OCI-LY3 (cell line): ENCODE data around the gene GRIK2.

ENCODE experiments used
- EZH2phosphoT487 ChIP-seq: fragments of 200-600 bp; shearing (Covaris generic); IDR thresholded peaks from 2 replicates; pipeline ENCODE4 v1.6.1; 2018; ENCODE audit warnings: antibody characterized with exemption, mixed run types, low read depth
- TF ChIP-seq, protein P1 (sequence below): fragments of 200-600, 300-600 bp; sonication (generic); IDR thresholded peaks from 2 replicates; pipeline ENCODE4 v1.5.1; 2014; ENCODE audit warnings: antibody characterized with exemption, low read length, low read depth

DNA sequence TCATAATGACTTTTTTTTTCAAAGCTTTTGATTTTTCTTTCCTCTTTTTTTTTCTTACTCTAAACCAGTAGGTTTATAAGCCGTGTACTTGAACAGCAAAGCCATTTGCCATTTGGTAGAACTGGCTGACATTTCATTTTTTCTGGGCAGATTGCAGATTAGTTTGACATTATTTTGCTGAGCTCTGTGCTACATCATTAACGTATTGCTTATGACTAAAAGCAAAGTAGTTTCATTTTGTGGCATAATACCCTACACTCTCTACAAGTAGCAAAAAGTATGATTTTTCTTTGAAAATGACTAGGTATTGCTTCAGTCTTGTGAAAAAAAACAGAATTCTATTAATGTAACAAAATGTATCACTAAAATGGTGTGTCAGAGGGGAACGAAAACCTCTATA lies 141.3 kb downstream of the GRIK2 start:
- TF ChIP-seq, protein P1, sequence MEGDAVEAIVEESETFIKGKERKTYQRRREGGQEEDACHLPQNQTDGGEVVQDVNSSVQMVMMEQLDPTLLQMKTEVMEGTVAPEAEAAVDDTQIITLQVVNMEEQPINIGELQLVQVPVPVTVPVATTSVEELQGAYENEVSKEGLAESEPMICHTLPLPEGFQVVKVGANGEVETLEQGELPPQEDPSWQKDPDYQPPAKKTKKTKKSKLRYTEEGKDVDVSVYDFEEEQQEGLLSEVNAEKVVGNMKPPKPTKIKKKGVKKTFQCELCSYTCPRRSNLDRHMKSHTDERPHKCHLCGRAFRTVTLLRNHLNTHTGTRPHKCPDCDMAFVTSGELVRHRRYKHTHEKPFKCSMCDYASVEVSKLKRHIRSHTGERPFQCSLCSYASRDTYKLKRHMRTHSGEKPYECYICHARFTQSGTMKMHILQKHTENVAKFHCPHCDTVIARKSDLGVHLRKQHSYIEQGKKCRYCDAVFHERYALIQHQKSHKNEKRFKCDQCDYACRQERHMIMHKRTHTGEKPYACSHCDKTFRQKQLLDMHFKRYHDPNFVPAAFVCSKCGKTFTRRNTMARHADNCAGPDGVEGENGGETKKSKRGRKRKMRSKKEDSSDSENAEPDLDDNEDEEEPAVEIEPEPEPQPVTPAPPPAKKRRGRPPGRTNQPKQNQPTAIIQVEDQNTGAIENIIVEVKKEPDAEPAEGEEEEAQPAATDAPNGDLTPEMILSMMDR = no peak
- TF ChIP-seq EZH2phosphoT487 = no peak
